H1 (cell line): ENCODE measurements around the gene CIAO3. TPM values are rescaled to one million over a fixed set of nuclear protein-coding genes. Genes with fewer than 3 reads are reported as not detected.

ENCODE experiments used
- CTCF ChIA-PET: fragments of 300-600 bp; sonication (Branson Sonifier 250); formaldehyde crosslinking; loops from one replicate; lab custom pipeline; 2021; ENCODE audit not compliant: partially characterized antibody; lab: Charles Lee
- POLR2A ChIA-PET: fragments of 300-600 bp; sonication (Branson Sonifier 250); formaldehyde crosslinking; loops from one replicate; lab custom pipeline; 2021; ENCODE audit warnings: inconsistent platforms; ENCODE audit not compliant: partially characterized antibody; lab: Charles Lee
- DNase-seq, 2 experiments: peaks; one replicate each; pipeline versions ENCODE4 v3.0.0 to v3.0.0-alpha.2; 2010 to 2022; ENCODE audit warnings: low spot score in 2 of 2, low read depth in 1 of 2, mixed read lengths in 1 of 2
- FAIRE-seq: peaks from 2 replicates; lab custom pipeline; 2011; peaks lifted over from hg19 to GRCh38; lab: Jason Lieb, UNC
- H2AFZ ChIP-seq: 2 replicates; pipeline ENCODE4 v1.8.1; 2012; ENCODE audit warnings: low read length, inconsistent platforms
- H2AK5ac ChIP-seq: 2 replicates; pipeline ENCODE4 v1.6.1; 2013; ENCODE audit warnings: low read depth, low read length
- H2BK120ac ChIP-seq: replicated peaks from 2 replicates; pipeline ENCODE3; 2013; ENCODE audit warnings: low read depth, low read length, inconsistent platforms
- H2BK12ac ChIP-seq: 2 replicates; pipeline ENCODE4 v1.6.1; 2013; ENCODE audit warnings: low read depth, low read length
- H2BK15ac ChIP-seq: 2 replicates; pipeline ENCODE4 v1.6.1; 2013; ENCODE audit warnings: low read length
- H2BK20ac ChIP-seq: 2 replicates; pipeline ENCODE4 v1.6.1; 2013; ENCODE audit warnings: low read length
- H2BK5ac ChIP-seq: 2 replicates; pipeline ENCODE4 v1.6.1; 2013; ENCODE audit warnings: low read depth, low read length
- H3K14ac ChIP-seq: 2 replicates; pipeline ENCODE4 v1.6.1; 2013; ENCODE audit warnings: inconsistent platforms; ENCODE audit not compliant: insufficient read length
- H3K18ac ChIP-seq: 2 replicates; pipeline ENCODE4 v1.6.1; 2013; ENCODE audit warnings: low read length; ENCODE audit errors: extremely low read depth
- H3K23ac ChIP-seq: 2 replicates; pipeline ENCODE4 v1.6.1; 2013; ENCODE audit warnings: inconsistent platforms; ENCODE audit not compliant: insufficient read length
- H3K23me2 ChIP-seq: 2 replicates; pipeline ENCODE4 v1.6.1; 2013; ENCODE audit warnings: low read depth, low read length
- H3K27ac ChIP-seq: 2 replicates; pipeline ENCODE4 v1.6.1; 2011; ENCODE audit warnings: low read depth, low read length, inconsistent platforms
- H3K27me3 ChIP-seq, 4 experiments: replicated peaks in 1 of 4; 1 replicate in 1 of 4; 2 replicates in 3 of 4; pipeline versions ENCODE4 v1.6.1 to v1.8.1; 2011 to 2013; ENCODE audit warnings: low read length in 3 of 4, mild to moderate bottlenecking in 3 of 4, inconsistent platforms in 2 of 4, mixed read lengths in 2 of 4, moderate library complexity in 1 of 4; ENCODE audit not compliant: control insufficient read depth in 3 of 4, insufficient read depth in 3 of 4; ENCODE audit errors: extremely low read depth in 1 of 4
- H3K36me3 ChIP-seq, 4 experiments: 2 replicates each; pipeline versions ENCODE4 v1.6.1 to v1.8.1; 2011 to 2013; ENCODE audit warnings: mild to moderate bottlenecking in 4 of 4, low read length in 3 of 4, moderate library complexity in 2 of 4, control low read depth in 1 of 4, inconsistent platforms in 1 of 4; ENCODE audit not compliant: insufficient read depth in 4 of 4, control insufficient read depth in 2 of 4
- H3K4ac ChIP-seq: replicated peaks from 2 replicates; pipeline ENCODE3; 2013; ENCODE audit warnings: low read length, low read depth, mixed read lengths, inconsistent platforms; ENCODE audit not compliant: insufficient read length
- H3K4me1 ChIP-seq, 4 experiments: replicated peaks in 1 of 4; 1 replicate in 1 of 4; 2 replicates in 3 of 4; pipeline versions ENCODE4 v1.6.1 to v1.8.1; 2011 to 2013; ENCODE audit warnings: low read length in 3 of 4, inconsistent platforms in 2 of 4, mixed read lengths in 1 of 4; ENCODE audit not compliant: insufficient read depth in 4 of 4, control insufficient read depth in 3 of 4
- H3K4me2 ChIP-seq, 2 experiments: 2 replicates each; pipeline versions ENCODE4 v1.6.1 to v1.8.1; 2011 to 2013; ENCODE audit warnings: low read depth in 2 of 2, low read length in 2 of 2, control low read depth in 1 of 2, inconsistent platforms in 1 of 2, mild to moderate bottlenecking in 1 of 2; ENCODE audit not compliant: insufficient read depth in 1 of 2
- H3K4me3 ChIP-seq, 4 experiments: fragments of 200-600, 300-600 bp in 1 of 4; sonication (generic), shearing (Covaris generic), sonication (Bioruptor Twin) in 1 of 4; 2 replicates each; pipeline versions ENCODE4 v1.5.1 to v1.8.1; 2011 to 2016; ENCODE audit warnings: low read length in 4 of 4, low read depth in 3 of 4, control low read depth in 2 of 4, inconsistent platforms in 2 of 4, mild to moderate bottlenecking in 2 of 4, mixed read lengths in 1 of 4, moderate library complexity in 1 of 4; ENCODE audit not compliant: insufficient read depth in 2 of 4; ENCODE audit errors: extremely low read depth in 1 of 4
- H3K56ac ChIP-seq: replicated peaks from 2 replicates; pipeline ENCODE3; 2013; ENCODE audit warnings: low read depth, mild to moderate bottlenecking, mixed read lengths, low read length, inconsistent platforms; ENCODE audit not compliant: insufficient read length
- H3K79me1 ChIP-seq: 2 replicates; pipeline ENCODE4 v1.6.1; 2013; ENCODE audit warnings: low read depth, low read length, control low read depth
- H3K79me2 ChIP-seq, 2 experiments: 2 replicates each; pipeline versions ENCODE4 v1.6.1 to v1.8.1; 2012 to 2013; ENCODE audit warnings: low read length in 2 of 2, mild to moderate bottlenecking in 2 of 2, inconsistent platforms in 1 of 2; ENCODE audit not compliant: insufficient read depth in 2 of 2, control insufficient read depth in 1 of 2
- H3K9ac ChIP-seq, 4 experiments: replicated peaks in 1 of 4; 1 replicate in 1 of 4; 2 replicates in 3 of 4; pipeline versions ENCODE4 v1.6.1 to v1.8.1; 2011 to 2013; ENCODE audit warnings: low read depth in 3 of 4, low read length in 3 of 4, control low read depth in 2 of 4, mild to moderate bottlenecking in 2 of 4, moderate library complexity in 2 of 4, inconsistent platforms in 1 of 4; ENCODE audit errors: extremely low read depth in 1 of 4
- H3K9me3 ChIP-seq, 2 experiments: 2 replicates each; pipeline versions ENCODE4 v1.6.1 to v1.8.1; 2012 to 2013; ENCODE audit warnings: mild to moderate bottlenecking in 2 of 2, moderate library complexity in 2 of 2, control low read depth in 1 of 2, inconsistent platforms in 1 of 2, low read depth in 1 of 2, low read length in 1 of 2, mixed read lengths in 1 of 2; ENCODE audit not compliant: insufficient read depth in 2 of 2
- H4K20me1 ChIP-seq, 2 experiments: replicated peaks in 1 of 2; 2 replicates each; pipeline versions ENCODE3 to v1.8.1; 2011 to 2013; ENCODE audit warnings: inconsistent platforms in 2 of 2, low read length in 2 of 2, mild to moderate bottlenecking in 1 of 2; ENCODE audit not compliant: insufficient read depth in 2 of 2, control insufficient read depth in 1 of 2
- H4K5ac ChIP-seq: 2 replicates; pipeline ENCODE4 v1.6.1; 2013; ENCODE audit warnings: low read length, low read depth, mixed read lengths, inconsistent platforms; ENCODE audit not compliant: insufficient read length
- H4K8ac ChIP-seq: 2 replicates; pipeline ENCODE4 v1.8.0; 2013; ENCODE audit warnings: mild to moderate bottlenecking, moderate library complexity, low read length, inconsistent platforms; ENCODE audit not compliant: insufficient read depth; ENCODE audit errors: extremely low read depth
- H4K91ac ChIP-seq: replicated peaks from 2 replicates; pipeline ENCODE3; 2013; ENCODE audit warnings: low read length, mixed read lengths, inconsistent platforms; ENCODE audit not compliant: insufficient read length
- ASH2L ChIP-seq: fragments of 200-600, 300-600 bp; sonication (generic); IDR thresholded peaks from one replicate; pipeline ENCODE4 v1.7.1; 2017; ENCODE audit warnings: low read length
- CTCF ChIP-seq, 3 experiments: IDR thresholded peaks; 1 replicate in 2 of 3; 2 replicates in 1 of 3; pipeline versions ENCODE4 v1.5.1 to v1.6.1; 2011; ENCODE audit warnings: low read length in 3 of 3, mild to moderate bottlenecking in 3 of 3, inconsistent platforms in 2 of 3, low read depth in 1 of 3, moderate library complexity in 1 of 3; ENCODE audit not compliant: insufficient read depth in 1 of 3; ENCODE audit errors: control extremely low read depth in 1 of 3
- HDAC2 ChIP-seq, 2 experiments: fragments of 300-600 bp in 1 of 2; sonication (generic) in 1 of 2; IDR thresholded peaks; 2 replicates each; pipeline ENCODE4 v1.6.1; 2011 to 2012; ENCODE audit warnings: low read depth in 2 of 2, low read length in 2 of 2, mild to moderate bottlenecking in 2 of 2, moderate library complexity in 2 of 2, borderline replicate concordance in 1 of 2, inconsistent platforms in 1 of 2
- POLR2A ChIP-seq, 2 experiments: IDR thresholded peaks; 1 replicate in 1 of 2; 2 replicates in 1 of 2; pipeline ENCODE4 v1.6.1; 2011; ENCODE audit warnings: low read depth in 2 of 2, low read length in 2 of 2, mild to moderate bottlenecking in 2 of 2; ENCODE audit errors: control extremely low read depth in 1 of 2
- RXRA ChIP-seq: IDR thresholded peaks from 2 replicates; pipeline ENCODE4 v1.6.1; 2011; ENCODE audit warnings: low read depth, mild to moderate bottlenecking, low read length, moderate library complexity; ENCODE audit not compliant: insufficient read depth
- SAP30 ChIP-seq: fragments of 300-600 bp; sonication (generic); IDR thresholded peaks from 2 replicates; pipeline ENCODE4 v1.7.1; 2012; ENCODE audit warnings: low read length, moderate library complexity, mild to moderate bottlenecking, inconsistent platforms; ENCODE audit not compliant: insufficient read depth, insufficient replicate concordance
- WGBS, 2 experiments: shearing (Covaris generic) in 1 of 2; methylation state at CpG; one replicate each; pipeline versions ENCODE4 v1.1.6 to v1.1.7; 2013 to 2015; ENCODE audit warnings: low lambda C conversion rate in 2 of 2, mixed read lengths in 2 of 2, inconsistent platforms in 1 of 2, low coverage in 1 of 2, missing lambda C conversion rate in 1 of 2; ENCODE audit not compliant: insufficient replicate concordance in 2 of 2, insufficient coverage in 1 of 2, insufficient read length in 1 of 2; ENCODE audit errors: extremely low coverage in 1 of 2, missing lambda C conversion rate in 1 of 2; 5-methylcytosine and 5-hydroxymethylcytosine counted together
- polyA plus RNA-seq, 7 experiments: library from polyadenylated mRNA; depleted of rRNA in 3 of 7; stranded (reverse) in 5 of 7; unstranded in 2 of 7; fragments of >200 nt in 5 of 7; fragments of 200-250 nt in 2 of 7; gene quantifications; 1 replicate in 5 of 7; 2 replicates in 1 of 7; 4 replicates in 1 of 7; pipeline versions ENCODE4 v1.2.1 to v1.2.3, GENCODE V29; 2011 to 2013; ENCODE audit warnings: missing spikeins in 2 of 7, mixed read lengths in 2 of 7
- total RNA-seq: library from RNA; stranded (reverse); fragmentation: NEBNext Ultra II Directional; extraction: Animal tissue kit (Norgen Biotek cat#: 25700); gene quantifications from 2 replicates; pipeline ENCODE4 v1.2.1, GENCODE V29; 2021

Gene CIAO3
- total and polyA plus RNA-seq, 2 of the 8 experiments (the other 6 are each of a cell fraction or from before 2014, with no cell fraction given): 20.0 to 20.4 TPM

- Histone ChIP-seq H2BK15ac (no peak overlapping the region), H3K9me3 (no peaks in the 10 kb centered on the region; a peak in 1 of 4 replicates), H2BK12ac (no peak overlapping the region; the same call in 1 of the 2 replicates), H3K4ac (peak overlapping the region; percentile 96), H3K79me2 (no peaks in the 10 kb centered on the region), H3K9ac (peak overlapping the region; percentile 42 to 88 (median 80)), H4K91ac (peak overlapping the region; percentile 91), H3K23me2 (peaks cover 12% of the 10 kb centered on the region; the same call in 1 of the 2 replicates), H3K4me1 (peaks cover 0 to 26% (median 17%) of the 10 kb centered on the region in 4 experiments; a peak in 5 of 7 replicates), H2BK120ac (no peak overlapping the region), H4K5ac (peak overlapping the region; percentile 83), H3K27ac (peak overlapping the region; percentile 89; the same call in 1 of the 2 replicates), H2BK5ac (peak overlapping the region; percentile 95), H3K4me2 (peak overlapping the region; percentile 76 to 83), H3K36me3 (peaks cover 0 to 6% (median 0%) of the 10 kb centered on the region in 4 experiments; a peak in 1 of 8 replicates), H4K20me1 (peaks cover 6 to 19% of the 10 kb centered on the region in 2 experiments), H3K4me3 (peak overlapping the region; percentile 75 to 77 (median 76)), H3K23ac (no peak overlapping the region), H2BK20ac (no peak overlapping the region), H3K27me3 (peaks cover 0 to 26% (median 10%) of the 10 kb centered on the region in 4 experiments; a peak in 4 of 7 replicates), H4K8ac (peak overlapping the region; percentile 93), H3K18ac (peak overlapping the region; percentile 90; the same call in 1 of the 2 replicates), H3K56ac (peak overlapping the region; percentile 95), H2AK5ac (no peak overlapping the region), H2AFZ (no peak overlapping the region), H3K14ac (no peak overlapping the region), H3K79me1 (no peaks in the 10 kb centered on the region)
- WGBS, 2 experiments: 0% methylated on average over 34 of the region's 38 CpGs; no CpG with 5 or more reads in 1 of the 2 experiments
- TF ChIP-seq POLR2A (IDR thresholded peaks at IDR 0.05; ENCODE audit: control extremely low read depth in 1 of 2, low read depth in 2 of 2, low read length in 2 of 2): no peak
- TF ChIP-seq CTCF (IDR thresholded peaks at IDR 0.05; ENCODE audit: control extremely low read depth in 1 of 3, insufficient read depth in 1 of 3, low read depth in 1 of 3, low read length in 3 of 3): peak in 2 of 3 experiments; percentile 14 to 15; a peak in 2 of 4 replicates
- TF ChIP-seq ASH2L: peak; percentile 28
- no peak for TF ChIP-seq RXRA
- 0 out of 4 replicates have a peak, but pooled peaks of 1 of the 2 experiments have one; percentile 16 for TF ChIP-seq HDAC2 (IDR thresholded peaks at IDR 0.05; ENCODE audit: borderline replicate concordance in 1 of 2, low read depth in 2 of 2, low read length in 2 of 2)
- TF ChIP-seq SAP30: peak; percentile 16
- FAIRE-seq (no peak), DNase-seq (no peak)
- ChIA-PET POLR2A (interaction anchor here (0.6 to 23.0 kb wide), 27 partner anchors 4 to 134 kb away, joined by 3 to 353 read pairs (median 5); partner anchors contain the start of genes ANTKMT, CCDC78, CHTF18 and CIAO3), CTCF (interaction anchor here (0.7 to 35.8 kb wide), 8 partner anchors 3 to 328 kb away, joined by 3 to 977 read pairs (median 6); partner anchors contain the start of genes ANTKMT, CCDC78, CHTF18 and CIAO3)
Observed at GRCh38 chr16:720447-720989, 20.3 kb downstream of the CIAO3 start.
